Nephron (organoid): ENCODE data around the gene RPUSD2.

ENCODE experiments used
- H3K27ac Mint-ChIP-seq, 3 experiments: 2 replicates each; pipeline ENCODE4 v1.8.0; 2020; ENCODE audit warnings: mixed read lengths in 3 of 3, mild to moderate bottlenecking in 2 of 3, moderate library complexity in 1 of 3
- H3K27me3 Mint-ChIP-seq: 2 replicates; pipeline ENCODE4 v1.8.0; 2021; ENCODE audit warnings: low read depth, mild to moderate bottlenecking, moderate library complexity, mixed read lengths
- H3K36me3 Mint-ChIP-seq: 2 replicates; pipeline ENCODE4 v1.8.0; 2020; ENCODE audit warnings: low read depth, mixed read lengths
- H3K4me1 Mint-ChIP-seq: 2 replicates; pipeline ENCODE4 v1.8.0; 2020; ENCODE audit warnings: mixed read lengths
- H3K4me3 Mint-ChIP-seq, 3 experiments: 2 replicates each; pipeline ENCODE4 v1.8.0; 2020; ENCODE audit warnings: mild to moderate bottlenecking in 3 of 3, mixed read lengths in 3 of 3, moderate library complexity in 2 of 3
- H3K9me3 Mint-ChIP-seq: 2 replicates; pipeline ENCODE4 v1.8.0; 2020; ENCODE audit warnings: mixed read lengths
- CTCF ChIP-seq, 3 experiments: fragments of 200-600 bp; sonication (generic); IDR thresholded peaks; one replicate each; pipeline ENCODE4 v1.5.0; 2021; ENCODE audit warnings: antibody characterized with exemption in 3 of 3; ENCODE audit not compliant: unreplicated experiment in 3 of 3

Gene RPUSD2

DNA sequence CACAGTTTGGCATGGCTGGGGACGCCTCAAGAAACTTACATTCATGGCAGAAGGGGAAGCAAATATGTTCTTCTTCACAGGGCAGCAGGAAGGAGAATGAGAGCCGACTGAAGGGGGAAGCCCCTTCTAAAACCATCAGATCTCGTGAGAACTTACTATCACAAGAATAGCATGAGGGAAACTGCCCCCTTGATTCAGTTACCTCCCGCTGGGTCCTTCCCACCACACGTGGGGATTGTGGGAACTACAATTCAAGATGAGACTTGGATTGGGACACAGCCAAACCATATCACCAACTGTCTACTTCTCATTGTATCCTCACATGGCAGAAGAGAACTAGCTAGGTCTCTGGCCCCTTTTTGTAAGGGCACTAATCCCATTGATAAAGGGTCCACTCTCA is 34.7 kb upstream of the RPUSD2 start:
- no peaks in the 10 kb centered on the region for H3K36me3 Mint-ChIP-seq
- H3K9me3 Mint-ChIP-seq = no peaks in the 10 kb centered on the region
- H3K27me3 Mint-ChIP-seq = no peaks in the 10 kb centered on the region
- H3K27ac Mint-ChIP-seq = peak overlapping the region in 2 of 3 experiments; percentile 45 to 66
- H3K4me1 Mint-ChIP-seq = peaks cover 47% of the 10 kb centered on the region
- no peak for TF ChIP-seq CTCF (IDR thresholded peaks at IDR 0.05; ENCODE audit: unreplicated experiment in 3 of 3)
- no peak overlapping the region for H3K4me3 Mint-ChIP-seq

DNA sequence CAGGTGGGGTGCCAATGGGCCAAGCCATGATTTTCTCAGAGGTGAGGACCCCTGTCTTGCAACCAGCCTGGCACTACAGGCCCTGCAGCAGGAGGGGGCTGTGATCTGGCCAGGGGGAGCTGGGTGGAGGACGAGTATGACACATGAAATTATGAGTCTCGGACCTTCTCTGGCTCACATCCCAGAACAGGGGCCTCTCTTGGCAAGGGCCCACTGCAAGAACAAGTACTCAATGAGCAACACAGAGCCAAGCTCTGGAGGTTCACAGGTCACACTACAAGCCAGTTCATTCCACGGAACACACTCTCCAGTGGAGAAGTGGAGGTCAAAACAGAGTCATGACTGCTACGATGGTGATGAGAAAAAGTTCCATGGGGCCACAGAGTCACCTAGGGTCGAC is 32.6 kb upstream of the RPUSD2 start:
- Mint-ChIP-seq H3K27me3 (no peaks in the 10 kb centered on the region), H3K36me3 (no peaks in the 10 kb centered on the region), H3K4me1 (peaks cover 53% of the 10 kb centered on the region), H3K9me3 (no peaks in the 10 kb centered on the region), H3K27ac (peak overlapping the region; percentile 81 to 98 (median 89)), H3K4me3 (peak overlapping the region; percentile 4 to 60 (median 58))
- no peak for TF ChIP-seq CTCF (IDR thresholded peaks at IDR 0.05; ENCODE audit: unreplicated experiment in 3 of 3)

DNA sequence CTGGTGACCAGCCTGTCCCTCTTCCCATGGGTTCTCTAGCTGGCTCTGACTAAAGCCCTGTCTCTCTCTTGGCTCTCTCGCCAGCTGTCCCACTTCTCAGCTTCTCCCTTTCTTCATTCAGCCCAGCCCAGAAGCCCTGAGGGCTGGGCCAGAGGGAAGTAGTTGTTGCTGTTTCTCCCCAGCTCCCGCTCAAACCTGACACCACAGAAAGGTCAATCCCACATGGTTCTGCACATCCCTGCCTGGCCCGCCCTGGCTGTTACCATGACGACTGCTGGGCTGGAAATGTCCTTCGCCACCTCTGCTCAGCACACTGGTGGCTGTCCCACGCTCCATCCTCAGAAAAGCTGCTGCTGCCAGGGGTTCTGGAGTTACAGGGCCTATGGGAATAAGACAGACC is 30.1 kb upstream of the RPUSD2 start:
- Mint-ChIP-seq H3K27me3 (no peaks in the 10 kb centered on the region), H3K27ac (peak overlapping the region; percentile 6 to 50 (median 47)), H3K36me3 (no peaks in the 10 kb centered on the region), H3K4me3 (no peak overlapping the region), H3K4me1 (peaks cover 47% of the 10 kb centered on the region), H3K9me3 (no peaks in the 10 kb centered on the region)
- TF ChIP-seq CTCF (IDR thresholded peaks at IDR 0.05; ENCODE audit: unreplicated experiment in 3 of 3) = no peak

DNA sequence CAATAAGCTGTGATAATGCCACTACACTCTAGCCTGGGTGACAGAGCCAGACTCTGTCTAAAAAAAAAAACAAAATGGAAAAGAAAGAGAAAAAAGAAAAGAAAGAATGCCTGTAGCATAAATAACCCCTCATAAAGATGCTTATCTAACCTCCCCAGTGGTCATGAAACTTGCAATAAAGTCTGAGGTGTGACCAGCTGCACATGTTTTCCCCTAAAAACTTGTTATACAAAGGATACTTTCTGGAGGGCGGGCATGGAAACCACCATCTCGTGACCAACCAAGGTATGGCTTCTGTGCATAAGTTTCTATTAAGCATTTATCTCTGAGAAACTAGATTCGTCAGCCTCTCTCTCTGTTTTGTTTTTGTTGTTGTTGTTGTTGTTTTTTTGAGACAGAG is 26.0 kb upstream of the RPUSD2 start:
- no peak overlapping the region for H3K27ac Mint-ChIP-seq

DNA sequence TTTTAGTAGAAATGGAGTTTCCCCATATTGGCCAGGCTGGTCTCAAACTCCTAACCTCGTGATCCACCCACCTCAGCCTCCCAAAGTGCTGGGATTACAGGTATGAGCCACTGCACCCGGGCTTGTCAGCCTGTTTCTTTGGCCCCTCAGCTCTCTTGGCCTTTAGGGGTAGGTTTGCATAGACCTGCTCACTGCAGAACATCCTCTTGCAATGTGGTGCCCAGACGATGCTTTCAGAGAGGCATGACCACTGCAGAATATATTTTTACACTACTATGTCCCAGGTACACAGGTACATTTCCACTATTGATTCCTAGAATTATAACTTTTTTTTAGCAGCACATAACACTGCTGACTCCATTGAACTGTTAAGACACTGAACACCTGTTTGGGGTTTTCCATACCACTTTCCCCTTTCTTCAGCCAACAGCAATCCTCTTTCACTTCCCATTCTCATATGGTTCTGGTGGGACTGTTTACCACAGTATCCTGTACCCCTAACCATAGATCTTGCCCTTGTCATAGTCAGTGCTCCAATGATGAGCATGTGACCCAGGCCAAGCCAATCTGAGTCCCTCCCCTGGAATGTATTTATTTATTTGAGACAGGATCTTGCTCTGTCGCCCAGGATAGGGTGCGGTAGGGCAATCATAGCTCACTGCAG is 25.3 kb upstream of the RPUSD2 start:
- peaks cover 3% of the 10 kb centered on the region for H3K36me3 Mint-ChIP-seq
- no peaks in the 10 kb centered on the region for H3K9me3 Mint-ChIP-seq
- H3K4me1 Mint-ChIP-seq = peaks cover 20% of the 10 kb centered on the region
- no peaks in the 10 kb centered on the region for H3K27me3 Mint-ChIP-seq
- no peak for TF ChIP-seq CTCF (IDR thresholded peaks at IDR 0.05; ENCODE audit: unreplicated experiment in 3 of 3)
- no peak overlapping the region for H3K4me3 Mint-ChIP-seq
- H3K27ac Mint-ChIP-seq = no peak overlapping the region

More for the DNA sequence above, 26.0 kb upstream of the RPUSD2 start:
- no peaks in the 10 kb centered on the region for H3K27me3 Mint-ChIP-seq
- H3K9me3 Mint-ChIP-seq = no peaks in the 10 kb centered on the region
- no peak overlapping the region for H3K4me3 Mint-ChIP-seq
- H3K36me3 Mint-ChIP-seq = no peaks in the 10 kb centered on the region
- no peak for TF ChIP-seq CTCF (IDR thresholded peaks at IDR 0.05; ENCODE audit: unreplicated experiment in 3 of 3)
- H3K4me1 Mint-ChIP-seq = peaks cover 18% of the 10 kb centered on the region

DNA sequence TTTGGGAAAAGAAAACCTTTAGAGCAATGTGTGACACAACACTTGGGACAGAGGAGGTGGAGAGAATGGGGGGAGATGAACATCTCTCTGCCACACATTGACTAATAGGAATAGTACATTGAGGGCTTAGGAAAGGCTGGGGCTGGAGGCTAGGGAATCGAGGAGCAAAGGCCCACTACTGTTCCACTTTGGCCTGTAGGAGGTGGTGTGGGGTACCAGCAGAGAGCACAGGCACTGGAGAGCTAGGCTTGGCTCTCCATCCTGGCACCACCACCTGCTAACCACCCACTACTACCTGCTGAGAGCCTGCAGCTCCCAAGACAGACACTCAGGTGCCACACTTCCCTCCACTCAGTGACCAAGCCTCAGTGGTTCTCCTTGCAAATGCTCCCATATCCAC is 23.6 kb upstream of the RPUSD2 start:
- Mint-ChIP-seq H3K27ac (no peak overlapping the region), H3K27me3 (no peaks in the 10 kb centered on the region), H3K9me3 (no peaks in the 10 kb centered on the region), H3K4me3 (no peak overlapping the region), H3K36me3 (peaks cover 18% of the 10 kb centered on the region), H3K4me1 (peaks cover 15% of the 10 kb centered on the region)
- no peak for TF ChIP-seq CTCF (IDR thresholded peaks at IDR 0.05; ENCODE audit: unreplicated experiment in 3 of 3)
